Tibial artery (tissue), 4 donors: ENCODE data around the gene APOA1.

Experiments used
- DNase-seq, 2 donors: peaks; one replicate each; pipeline ENCODE4 v3.0.0-alpha.2; 2019
- H3K27ac ChIP-seq, 2 donors: fragments of 200-600 bp; sonication (generic) in 1 of 2; 1 replicate in 1 of 2; 2 replicates in 1 of 2; pipeline ENCODE4 v1.5.1; 2018 to 2019; ENCODE audit warnings: mild to moderate bottlenecking in 1 of 2
- H3K27me3 ChIP-seq, 2 donors: fragments of 200-600 bp; sonication (generic) in 1 of 2; one replicate each; pipeline versions ENCODE4 v1.5.1 to v1.6.0; 2016 to 2019
- H3K36me3 ChIP-seq, 3 donors: fragments of 200-600 bp; sonication (generic) in 2 of 3; one replicate each; pipeline ENCODE4 v1.5.1; 2016 to 2019; ENCODE audit warnings: mild to moderate bottlenecking in 2 of 3
- H3K4me1 ChIP-seq, 4 donors: fragments of 200-600 bp; sonication (generic) in 2 of 4; 1 replicate in 3 of 4; 2 replicates in 1 of 4; pipeline ENCODE4 v1.5.1; 2016 to 2019
- H3K4me3 ChIP-seq, 2 donors: fragments of 200-600 bp; sonication (generic) in 1 of 2; 1 replicate in 1 of 2; 2 replicates in 1 of 2; pipeline ENCODE4 v1.5.1; 2018 to 2019; ENCODE audit warnings: mild to moderate bottlenecking in 2 of 2
- H3K9me3 ChIP-seq, 3 donors: fragments of 200-600 bp; sonication (generic) in 1 of 3; one replicate each; pipeline ENCODE4 v1.5.1; 2016 to 2019
- CTCF ChIP-seq, 2 experiments: fragments of 200-600 bp in 1 of 2; fragments of 450-650 bp in 1 of 2; IDR thresholded peaks; one replicate each; pipeline ENCODE4 v1.5.1; 2017 to 2019; ENCODE audit warnings: antibody characterized with exemption in 2 of 2, mild to moderate bottlenecking in 1 of 2, moderate library complexity in 1 of 2
- intact Hi-C: fragments of 100-400 bp; cut with DNase I; formaldehyde crosslinking; loops from one replicate; pipeline ENCODE4 v1.15.0; 2023; ENCODE audit warnings: low total_unique reads

The APOA1 gene

GRCh38 chr11:116826751-116827431, 10.5 kb downstream of the APOA1 start:
- no peak overlapping the region for H3K27ac ChIP-seq
- no peaks in the 10 kb centered on the region for H3K9me3 ChIP-seq
- no peak for TF ChIP-seq CTCF (IDR thresholded peaks at IDR 0.05)
- no peaks in the 10 kb centered on the region for H3K36me3 ChIP-seq
- intact Hi-C loops, result no loop called here
- H3K27me3 ChIP-seq, result peaks cover 0 to 13% of the 10 kb centered on the region in 2 donors
- DNase-seq, result peak in 1 of 2 donors; percentile 10
- H3K4me1 ChIP-seq, result no peaks in the 10 kb centered on the region
- no peak overlapping the region for H3K4me3 ChIP-seq

GRCh38 chr11:116825854-116826750, 11.3 kb downstream of the APOA1 start:
- no peaks in the 10 kb centered on the region for H3K36me3 ChIP-seq

GRCh38 chr11:116825434-116825833, 12.0 kb downstream of the APOA1 start:
- Histone ChIP-seq H3K9me3 (no peaks in the 10 kb centered on the region), H3K27ac (no peak overlapping the region), H3K4me3 (no peak overlapping the region), H3K4me1 (no peaks in the 10 kb centered on the region), H3K27me3 (peaks cover 0 to 13% of the 10 kb centered on the region in 2 donors), H3K36me3 (no peaks in the 10 kb centered on the region)
- DNase-seq, result no peak
- no peak for TF ChIP-seq CTCF (IDR thresholded peaks at IDR 0.05)
- intact Hi-C loops, result no loop called here

More at GRCh38 chr11:116825854-116826750, 11.3 kb downstream of the APOA1 start:
- Histone ChIP-seq H3K9me3 (no peaks in the 10 kb centered on the region), H3K4me1 (no peaks in the 10 kb centered on the region), H3K27me3 (peaks cover 0 to 13% of the 10 kb centered on the region in 2 donors), H3K27ac (no peak overlapping the region), H3K4me3 (no peak overlapping the region)
- TF ChIP-seq CTCF (IDR thresholded peaks at IDR 0.05), result no peak
- DNase-seq, result peak in 1 of 2 donors; percentile 15
- intact Hi-C loops, result no loop called here

- H3K4me1 ChIP-seq, result no peaks in the 10 kb centered on the region
- peak in 1 of 2 donors; percentile 7 for DNase-seq
These were observed 14.2 kb downstream of the APOA1 start, which contains the start of gene APOA4 for GRCh38 chr11:116823031-116823843. Gene APOA4, minus strand, starts transcription at chr11:116823304. Its CDS starts 113 bp downstream, at chr11:116823191.

More at GRCh38 chr11:116823031-116823843, 14.2 kb downstream of the APOA1 start, which contains the start of gene APOA4:
- intact Hi-C loops, result no loop called here
- H3K36me3 ChIP-seq, result no peaks in the 10 kb centered on the region
- no peaks in the 10 kb centered on the region for H3K9me3 ChIP-seq
- no peak within 1 kb of the TSS for H3K4me3 ChIP-seq
- no peak for TF ChIP-seq CTCF (IDR thresholded peaks at IDR 0.05)
- no peak within 1 kb of the TSS for H3K27ac ChIP-seq
- H3K27me3 ChIP-seq, result no peaks in the 10 kb centered on the region
